HG02840 (cell line): ENCODE results near the gene RUNDC1.
"Not testable (repeated sequence)": the region's sequence is repeated elsewhere in the genome, so short reads cannot be mapped to it uniquely, and the experiment has no call there.

ENCODE experiments used
- ATAC-seq: cut with Tn5 transposase; IDR thresholded peaks from one replicate; pipeline ENCODE4 v1.9.1; 2021; ENCODE audit warnings: mild to moderate bottlenecking, moderate library complexity, moderate number of reproducible peaks; ENCODE audit not compliant: unreplicated experiment, low FRiP score

RUNDC1 gene

DNA sequence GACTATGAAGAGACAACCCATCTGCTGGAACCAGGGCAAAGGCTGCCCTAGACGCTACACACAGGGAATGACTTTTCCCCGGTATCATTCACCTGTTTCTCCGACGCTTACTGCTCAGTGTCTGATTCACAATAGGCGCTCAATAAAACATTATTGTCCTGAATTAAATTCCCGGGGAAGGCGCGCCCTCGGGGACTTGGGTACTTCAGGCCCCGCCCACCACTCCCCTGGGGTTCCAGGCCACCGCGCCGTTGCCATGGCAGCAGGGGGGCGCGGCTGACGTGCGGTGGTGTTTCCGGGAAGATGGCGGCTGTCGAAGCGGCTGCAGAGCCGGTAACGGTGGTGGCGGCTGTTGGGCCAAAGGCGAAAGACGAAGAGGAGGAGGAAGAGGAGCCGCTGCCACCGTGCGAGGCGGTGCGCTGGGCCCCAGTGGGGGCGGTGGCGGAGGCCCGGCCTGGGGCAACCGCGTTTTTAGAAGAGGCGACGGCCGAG is at the start of gene RUNDC1:
Gene RUNDC1, plus strand, starts transcription at position 292 of the 492 bp plus-strand sequence. Its CDS starts 12 bp downstream, at position 304.
- peak; percentile 58 for ATAC-seq

DNA sequence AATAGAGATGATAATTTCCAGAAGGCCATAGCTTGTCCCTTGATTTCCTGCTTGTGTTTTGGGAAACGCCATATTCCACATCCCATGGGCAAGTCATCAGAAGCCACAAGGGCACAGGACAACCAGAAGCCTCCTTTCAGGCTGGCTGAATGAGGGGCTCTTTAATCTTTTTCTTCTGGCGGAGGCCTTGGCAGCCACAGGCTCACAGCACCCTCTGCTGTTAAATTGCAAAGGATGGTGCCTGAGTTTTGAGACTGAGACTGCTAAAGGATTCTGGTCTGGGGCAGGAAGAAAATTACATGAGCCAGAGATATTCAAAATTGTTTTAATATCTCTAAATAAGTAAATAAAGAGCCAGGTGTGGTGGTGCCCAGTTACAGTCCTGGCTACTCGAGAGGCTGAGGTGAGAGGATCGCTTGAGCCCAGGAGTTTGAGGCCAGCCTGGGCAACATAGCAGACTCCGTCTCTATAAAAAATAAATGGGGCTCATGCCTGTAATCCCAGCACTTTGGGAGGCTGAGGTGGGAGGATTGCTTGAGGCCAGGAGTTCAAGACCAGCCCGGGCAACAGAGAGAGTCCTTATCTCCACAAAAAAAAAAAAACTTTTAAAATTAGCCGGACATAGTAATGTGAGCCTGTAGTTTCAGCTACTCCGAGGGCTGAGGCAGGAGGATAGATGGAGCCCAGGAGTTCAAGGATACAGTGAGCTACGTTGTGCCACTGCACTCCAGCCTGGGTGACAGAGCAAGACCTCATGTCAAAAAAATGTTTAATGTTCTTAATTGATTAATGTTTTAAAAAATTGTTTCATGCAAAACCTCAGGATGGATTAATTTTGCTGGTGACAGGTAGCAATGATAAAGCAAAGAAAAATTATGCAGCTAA is 42.4 kb upstream of the RUNDC1 start:
- ATAC-seq = no peak

DNA sequence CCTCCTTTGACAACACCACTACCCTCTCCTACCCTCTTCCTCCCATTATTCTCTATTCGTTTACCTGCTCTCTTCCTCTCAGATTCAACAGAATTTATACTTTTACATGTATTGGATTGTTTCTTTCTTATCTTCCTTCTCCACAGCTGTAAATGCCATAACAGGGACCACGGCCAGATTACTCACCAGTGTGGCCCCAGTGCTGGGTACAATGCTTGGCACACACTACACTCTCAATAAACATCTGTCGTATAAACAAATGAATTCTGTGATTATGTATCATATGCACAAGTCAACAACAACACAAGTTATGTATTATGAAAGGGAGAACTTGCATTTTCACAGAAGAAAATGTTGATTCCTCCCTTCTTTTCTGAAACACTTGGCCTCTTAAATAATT is 36.2 kb upstream of the RUNDC1 start:
- ATAC-seq = no peak

DNA sequence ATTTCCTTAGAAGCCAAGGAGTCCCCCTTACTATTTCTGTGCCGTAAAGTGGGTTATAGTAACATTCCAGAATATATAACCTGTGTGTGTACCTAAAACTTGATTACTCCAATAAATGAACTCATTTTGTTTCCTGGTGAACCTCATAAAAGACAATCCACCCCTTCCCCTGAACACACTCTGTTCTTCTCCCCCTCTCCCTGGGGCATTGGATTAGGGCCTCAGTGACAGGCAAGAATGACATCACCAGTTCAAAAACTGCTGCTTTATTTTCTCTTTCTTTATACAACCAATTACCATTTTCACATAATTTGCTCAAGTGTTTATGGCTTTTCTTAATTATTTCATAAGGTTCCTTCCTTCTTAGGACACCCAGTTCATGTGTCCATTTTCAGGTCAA is 33.6 kb upstream of the RUNDC1 start:
- no peak for ATAC-seq

DNA sequence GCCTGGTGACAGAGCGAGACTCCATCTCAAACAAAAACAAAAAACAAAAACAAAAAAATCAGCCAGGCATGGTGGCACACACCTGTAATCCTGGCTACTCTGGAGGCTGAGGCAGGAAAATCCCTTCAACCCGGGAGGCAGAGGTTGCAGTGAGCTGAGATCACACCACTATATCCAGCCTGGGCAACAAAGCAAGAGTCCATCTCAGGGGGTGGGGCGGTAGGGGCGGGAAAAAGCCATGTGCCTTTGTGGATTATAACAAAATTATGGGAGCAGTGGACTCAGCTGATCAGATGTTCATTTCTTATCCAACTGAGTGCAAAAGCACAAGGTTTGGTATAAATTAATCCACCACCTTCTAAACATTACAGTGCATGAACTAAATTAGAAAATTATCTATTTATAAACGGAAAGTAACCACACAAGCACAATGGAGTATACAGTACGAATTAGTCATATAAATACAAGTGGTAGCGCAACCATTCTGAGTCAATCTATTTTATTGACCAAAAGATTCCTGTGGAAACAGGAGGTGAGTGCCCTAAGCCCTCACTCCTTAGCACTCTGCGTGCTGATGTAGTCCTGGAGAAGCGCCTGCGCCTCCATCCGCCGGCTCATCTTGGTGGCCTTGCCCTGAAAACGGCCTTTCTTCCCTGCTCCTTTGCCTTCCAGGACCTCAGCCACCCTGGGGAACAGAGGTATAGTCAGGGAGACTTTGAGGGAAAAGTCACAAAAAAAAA is 30.2 kb upstream of the RUNDC1 start:
- no peak for ATAC-seq

- no peak for ATAC-seq
These were observed 26.7 kb upstream of the RUNDC1 start for GRCh38 chr17:42953669-42954068.

DNA sequence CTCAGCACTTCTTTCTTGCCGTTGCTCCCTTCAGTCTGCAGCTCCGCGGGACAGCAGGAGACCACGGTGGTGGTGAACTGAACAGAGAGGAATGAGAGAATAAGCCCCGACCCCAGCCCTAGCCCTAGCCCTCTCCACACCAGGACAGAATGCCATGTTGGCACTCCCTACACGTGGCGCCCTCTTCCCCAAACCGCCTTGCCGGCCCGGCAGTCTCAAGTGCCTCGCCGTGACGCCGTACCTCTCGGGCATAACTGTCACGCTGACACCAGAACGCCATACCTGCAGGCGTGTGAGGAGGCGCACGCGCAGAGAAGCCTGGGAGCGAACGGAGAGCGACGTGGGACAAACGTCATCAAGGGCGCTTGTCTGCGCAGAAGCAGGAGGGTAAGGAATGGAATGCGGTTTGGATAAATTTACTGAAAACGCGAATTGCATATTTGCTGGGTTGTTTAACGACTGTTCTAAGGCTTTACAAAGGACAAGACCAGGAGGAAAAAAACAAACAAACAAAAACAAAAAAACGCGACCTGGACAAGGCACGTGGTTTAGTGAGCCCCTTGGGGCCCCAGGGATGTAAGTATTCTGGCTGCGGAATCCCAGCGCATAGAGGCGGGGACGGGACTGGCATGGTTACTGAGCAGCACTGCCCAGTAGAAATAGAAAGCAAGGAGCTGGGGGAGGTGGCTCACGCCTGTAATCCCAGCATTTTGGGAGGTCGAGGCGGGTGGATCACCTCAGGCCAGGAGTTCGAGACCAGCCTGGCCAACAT is 16.0 kb upstream of the RUNDC1 start, which contains the start of gene AARSD1:
Gene AARSD1, minus strand, starts transcription at position 294 of the 772 bp plus-strand sequence. Its CDS starts 14 bp downstream, at position 280.
- ATAC-seq = peak; percentile 82

DNA sequence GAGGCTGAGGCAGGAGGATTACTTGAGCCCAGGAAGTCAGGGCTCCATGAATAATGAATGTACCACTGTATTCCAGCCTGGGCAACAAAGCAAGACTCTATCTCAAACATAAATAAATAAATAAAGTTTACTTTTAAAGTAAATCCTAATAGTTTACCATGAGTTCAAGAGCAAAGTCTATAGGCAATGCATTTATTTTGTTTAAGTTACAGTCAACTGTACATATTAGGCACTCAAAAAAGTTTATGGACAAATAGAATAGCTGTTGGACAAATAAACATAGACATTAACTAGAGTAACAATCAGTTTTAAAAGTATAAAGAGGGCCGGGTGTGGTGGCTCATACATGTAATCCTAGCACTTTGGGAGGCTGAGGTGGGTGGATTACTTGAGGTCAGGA is 12.4 kb upstream of the RUNDC1 start:
- no peak for ATAC-seq

- ATAC-seq = no peak
These were observed 11.3 kb upstream of the RUNDC1 start for GRCh38 chr17:42969001-42969581.

GRCh38 chr17:42971589-42971988 is 8.8 kb upstream of the RUNDC1 start:
- ATAC-seq = no peak

DNA sequence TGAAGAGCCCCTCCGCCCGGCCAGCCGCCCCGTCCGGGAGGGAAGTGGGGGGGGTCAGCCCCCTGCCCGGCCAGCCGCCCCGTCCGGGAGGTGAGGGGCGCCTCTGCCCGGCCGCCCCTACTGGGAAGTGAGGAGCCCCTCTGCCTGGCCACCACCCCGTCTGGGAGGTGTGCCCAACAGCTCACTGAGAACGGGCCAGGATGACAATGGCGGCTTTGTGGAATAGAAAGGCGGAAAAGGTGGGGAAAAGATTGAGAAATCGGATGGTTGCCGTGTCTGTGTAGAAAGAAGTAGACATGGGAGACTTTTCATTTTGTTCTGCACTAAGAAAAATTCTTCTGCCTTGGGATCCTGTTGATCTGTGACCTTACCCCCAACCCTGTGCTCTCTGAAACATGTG is 7.0 kb upstream of the RUNDC1 start:
- ATAC-seq = not testable (repeated sequence)

DNA sequence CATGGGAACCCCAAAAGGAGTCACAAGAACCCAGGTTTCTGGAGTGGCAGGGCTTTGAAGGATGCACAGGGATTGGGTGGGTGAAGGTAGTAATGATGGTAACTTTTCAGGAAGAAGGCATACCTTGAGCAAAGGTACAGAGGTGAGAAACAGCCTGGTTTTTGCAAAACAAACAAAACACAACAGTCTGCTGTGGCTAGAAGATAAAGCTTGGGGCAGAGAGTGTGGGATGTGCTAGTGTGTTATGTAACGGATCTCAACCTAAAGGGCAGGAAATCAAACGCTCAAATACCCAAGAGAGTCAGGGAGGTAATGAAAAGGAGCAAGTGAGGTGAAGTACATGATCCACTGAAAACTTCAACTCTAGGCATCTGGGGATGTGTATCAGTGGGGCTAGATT is 5.1 kb upstream of the RUNDC1 start:
- ATAC-seq = no peak

DNA sequence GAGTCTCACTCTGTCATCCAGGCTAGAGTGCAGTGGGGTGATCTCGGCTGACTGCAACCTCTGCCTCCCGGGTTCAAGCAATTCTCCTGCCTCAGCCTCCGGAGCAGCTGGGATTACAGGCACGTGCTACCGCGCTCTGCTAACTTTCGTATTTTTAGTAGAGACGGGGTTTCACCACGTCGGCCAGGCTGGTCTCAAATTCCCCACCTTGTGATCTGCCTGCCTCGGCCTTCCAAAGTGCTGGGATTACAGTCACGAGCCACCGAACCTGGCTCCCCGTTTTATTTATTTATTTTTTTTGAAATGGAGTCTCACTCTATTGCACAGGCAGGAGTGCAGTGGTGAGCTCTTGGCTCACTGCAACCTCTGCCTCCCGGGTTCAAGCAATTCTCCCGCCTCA is 4.7 kb upstream of the RUNDC1 start:
- ATAC-seq = not testable (repeated sequence)

- ATAC-seq = no peak
These were observed 673 bp upstream of the RUNDC1 start, which contains the start of gene PTGES3L for GRCh38 chr17:42979511-42980273. Gene PTGES3L (minus strand): TSS chr17:42980080. CDS start chr17:42980053, 27 bp downstream.

GRCh38 chr17:42980766-42981397 is 517 bp downstream of the RUNDC1 start:
- ATAC-seq = peak; percentile 33

DNA sequence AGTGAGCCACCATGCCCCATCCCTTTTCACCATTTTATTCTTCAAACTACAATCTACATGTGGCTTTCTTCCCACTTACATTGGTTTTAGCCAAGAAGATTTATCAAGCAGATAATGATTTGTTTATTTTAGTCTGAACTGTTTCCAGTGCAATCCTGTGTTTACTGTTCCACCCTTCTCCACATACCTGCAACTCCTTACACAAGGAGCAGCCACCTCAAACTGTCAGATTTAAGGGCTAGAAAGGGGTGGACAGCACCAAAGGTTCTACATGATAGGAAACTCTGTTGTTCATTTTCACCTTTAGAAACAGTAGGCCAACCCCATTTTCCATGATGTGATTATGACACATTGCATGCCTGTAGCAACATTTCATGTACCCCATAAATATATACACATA is 1.9 kb downstream of the RUNDC1 start:
- no peak for ATAC-seq

GRCh38 chr17:42985225-42985624 is 4.9 kb downstream of the RUNDC1 start:
- no peak for ATAC-seq

- no peak for ATAC-seq
These were observed 8.8 kb downstream of the RUNDC1 start for GRCh38 chr17:42989141-42989540.
